ENCODE results near the gene C13orf46. TPM values are rescaled to one million over a fixed set of nuclear protein-coding genes. Genes with fewer than 3 reads are reported as not detected.
"Not testable (repeated sequence)": the region's sequence is repeated elsewhere in the genome, so short reads cannot be mapped to it uniquely, and the experiment has no call there.

C13orf46 gene
- polyA plus RNA-seq, 3 donors = 0.09 to 0.20 (median 0.14) TPM

- DNase-seq (ENCODE audit: extremely low read depth in 1 of 11, low read depth in 9 of 11, low spot score in 4 of 11) = no peak
Observed at GRCh38 chr13:113919761-113920559, 53.9 kb downstream of the C13orf46 start.

GRCh38 chr13:113918981-113919701 lies 54.7 kb downstream of the C13orf46 start:
- no peak for DNase-seq (ENCODE audit: extremely low read depth in 1 of 11, low read depth in 9 of 11, low spot score in 4 of 11)

GRCh38 chr13:113918580-113918979 lies 55.3 kb downstream of the C13orf46 start:
- DNase-seq (ENCODE audit: extremely low read depth in 1 of 11, low read depth in 9 of 11, low spot score in 4 of 11) = no peak

GRCh38 chr13:113917594-113918371 lies 56.1 kb downstream of the C13orf46 start:
- no peak for DNase-seq (ENCODE audit: extremely low read depth in 1 of 11, low read depth in 9 of 11, low spot score in 4 of 11)

GRCh38 chr13:113917096-113917495 lies 56.8 kb downstream of the C13orf46 start:
- no peak for DNase-seq (ENCODE audit: extremely low read depth in 1 of 11, low read depth in 9 of 11, low spot score in 4 of 11)

GRCh38 chr13:113916330-113916815 lies 57.5 kb downstream of the C13orf46 start:
- DNase-seq (ENCODE audit: extremely low read depth in 1 of 11, low read depth in 9 of 11, low spot score in 4 of 11) = no peak

GRCh38 chr13:113915786-113916329 lies 58.0 kb downstream of the C13orf46 start:
- no peak for DNase-seq (ENCODE audit: extremely low read depth in 1 of 11, low read depth in 9 of 11, low spot score in 4 of 11)

- DNase-seq (ENCODE audit: extremely low read depth in 1 of 11, low read depth in 9 of 11, low spot score in 4 of 11) = no peak
Observed at GRCh38 chr13:113915012-113915763, 58.7 kb downstream of the C13orf46 start.

GRCh38 chr13:113914333-113915011 lies 59.4 kb downstream of the C13orf46 start:
- no peak for DNase-seq (ENCODE audit: extremely low read depth in 1 of 11, low read depth in 9 of 11, low spot score in 4 of 11)

GRCh38 chr13:113913838-113914237 lies 60.0 kb downstream of the C13orf46 start:
- not testable (repeated sequence) for DNase-seq (ENCODE audit: extremely low read depth in 1 of 11, low read depth in 9 of 11, low spot score in 4 of 11)

- DNase-seq (ENCODE audit: extremely low read depth in 1 of 11, low read depth in 9 of 11, low spot score in 4 of 11) = not testable (repeated sequence)
Observed at GRCh38 chr13:113913408-113913807, 60.5 kb downstream of the C13orf46 start.

- DNase-seq (ENCODE audit: extremely low read depth in 1 of 11, low read depth in 9 of 11, low spot score in 4 of 11) = no peak
Observed at GRCh38 chr13:113912596-113912995, 61.3 kb downstream of the C13orf46 start.

GRCh38 chr13:113907635-113908617 lies 66.0 kb downstream of the C13orf46 start:
- no peak for DNase-seq (ENCODE audit: extremely low read depth in 1 of 11, low read depth in 9 of 11, low spot score in 4 of 11)

GRCh38 chr13:113906571-113906970 lies 67.3 kb downstream of the C13orf46 start:
- DNase-seq (ENCODE audit: extremely low read depth in 1 of 11, low read depth in 9 of 11, low spot score in 4 of 11) = no peak

- DNase-seq (ENCODE audit: extremely low read depth in 1 of 11, low read depth in 9 of 11, low spot score in 4 of 11) = no peak
Observed at GRCh38 chr13:113905942-113906341, 67.9 kb downstream of the C13orf46 start.

- no peak for DNase-seq (ENCODE audit: extremely low read depth in 1 of 11, low read depth in 9 of 11, low spot score in 4 of 11)
Observed at GRCh38 chr13:113905018-113905417, 68.9 kb downstream of the C13orf46 start.

GRCh38 chr13:113904411-113904810 lies 69.5 kb downstream of the C13orf46 start:
- no peak for DNase-seq (ENCODE audit: extremely low read depth in 1 of 11, low read depth in 9 of 11, low spot score in 4 of 11)

Measured in renal cortex interstitium (tissue), 11 donors.